GM12872 (cell line): ENCODE results near the gene LCE3C.

Experiments used
- CTCF ChIP-seq: IDR thresholded peaks from 3 replicates; pipeline ENCODE4 v1.5.1; 2011; ENCODE audit warnings: low read depth, mild to moderate bottlenecking, low read length, moderate library complexity; ENCODE audit not compliant: insufficient read depth

Gene LCE3C

GRCh38 chr1:152585586-152585985 lies 14.4 kb upstream of the LCE3C start:
- peak; percentile 44; the same call in 2 of the 3 replicates for TF ChIP-seq CTCF

- TF ChIP-seq CTCF: no peak
Measured at GRCh38 chr1:152596986-152597385, 3.0 kb upstream of the LCE3C start.

- no peak for TF ChIP-seq CTCF
Measured at GRCh38 chr1:152613511-152613910, 13.5 kb downstream of the LCE3C start, which contains the start of gene LCE3B. Gene LCE3B (plus strand): TSS chr1:152613811. CDS start chr1:152613811, 0 bp downstream.

- TF ChIP-seq CTCF: no peak
Measured at GRCh38 chr1:152621993-152622392, 22.0 kb downstream of the LCE3C start.

GRCh38 chr1:152622803-152623202 lies 22.8 kb downstream of the LCE3C start, which contains the start of gene LCE3A:
Gene LCE3A (minus strand): TSS chr1:152623103. CDS start chr1:152623103, 0 bp downstream.
- TF ChIP-seq CTCF: no peak

GRCh38 chr1:152623203-152623844 lies 23.3 kb downstream of the LCE3C start:
- TF ChIP-seq CTCF: peak; percentile 54

- no peak for TF ChIP-seq CTCF
Measured at GRCh38 chr1:152626744-152627143, 26.7 kb downstream of the LCE3C start.
